ENCODE data around the gene SRGAP2B. TPM values are rescaled to one million over a fixed set of nuclear protein-coding genes. Genes with fewer than 3 reads are reported as not detected.
A peak's percentile ranks its signal among the peaks of the same experiment; 100 is the strongest.
"Not testable (repeated sequence)": the region's sequence is repeated elsewhere in the genome, so short reads cannot be mapped to it uniquely, and the experiment has no call there.

The SRGAP2B gene
- total and polyA plus RNA-seq, 5 donors: 5.9 to 22.3 (median 19.5) TPM

GRCh38 chr1:144913977-144914734, 181.0 kb downstream of the SRGAP2B start:
- DNase-seq; H3K4me3 ChIP-seq (ENCODE audit: low read length); intact Hi-C loops (cut with DNase I); H3K27me3 ChIP-seq (ENCODE audit: control insufficient read depth, insufficient read depth); H3K4me1 ChIP-seq (ENCODE audit: control insufficient read depth, insufficient read depth, low read length); H3K27ac ChIP-seq (ENCODE audit: low read length); H3K9me3 ChIP-seq (ENCODE audit: control insufficient read depth, low read length): not testable (repeated sequence)
- peak in 1 of 2 donors; percentile 28 for ATAC-seq
- 75% methylated on average over 2 of the region's 12 CpGs for WGBS

GRCh38 chr1:144913458-144913857, 181.7 kb downstream of the SRGAP2B start:
- H3K4me3 ChIP-seq (ENCODE audit: low read length); ATAC-seq; intact Hi-C loops (cut with DNase I); H3K27ac ChIP-seq (ENCODE audit: low read length); H3K4me1 ChIP-seq (ENCODE audit: control insufficient read depth, insufficient read depth, low read length); DNase-seq; H3K9me3 ChIP-seq (ENCODE audit: control insufficient read depth, low read length); H3K27me3 ChIP-seq (ENCODE audit: control insufficient read depth, insufficient read depth): not testable (repeated sequence)
- WGBS: no CpG with 5 or more reads among the region's 3 CpGs

- H3K9me3 ChIP-seq (ENCODE audit: control insufficient read depth, low read length); H3K27ac ChIP-seq (ENCODE audit: low read length); H3K27me3 ChIP-seq (ENCODE audit: control insufficient read depth, insufficient read depth); H3K4me3 ChIP-seq (ENCODE audit: low read length); intact Hi-C loops (cut with DNase I); H3K4me1 ChIP-seq (ENCODE audit: control insufficient read depth, insufficient read depth, low read length); DNase-seq: not testable (repeated sequence)
- peak; percentile 22 to 41 for ATAC-seq
- WGBS: no CpG with 5 or more reads among the region's 5 CpGs
These were observed 184.4 kb downstream of the SRGAP2B start for GRCh38 chr1:144910729-144911128.

GRCh38 chr1:144900841-144901240, 194.3 kb downstream of the SRGAP2B start:
- H3K4me3 ChIP-seq (ENCODE audit: low read length); ATAC-seq; intact Hi-C loops (cut with DNase I); DNase-seq; H3K27ac ChIP-seq (ENCODE audit: low read length); H3K4me1 ChIP-seq (ENCODE audit: control insufficient read depth, insufficient read depth, low read length); H3K9me3 ChIP-seq (ENCODE audit: control insufficient read depth, low read length); H3K27me3 ChIP-seq (ENCODE audit: control insufficient read depth, insufficient read depth): not testable (repeated sequence)
- WGBS: no CpG with 5 or more reads among the region's 6 CpGs

- WGBS: no CpG with 5 or more reads among the region's 5 CpGs
These were observed 200.5 kb downstream of the SRGAP2B start for GRCh38 chr1:144894454-144895201.

GRCh38 chr1:144893710-144894438, 201.3 kb downstream of the SRGAP2B start:
- peak; percentile 23 to 71 for ATAC-seq
- WGBS: 22% methylated on average over 3 of the region's 9 CpGs
- H3K4me1 ChIP-seq (ENCODE audit: control insufficient read depth, insufficient read depth, low read length); intact Hi-C loops (cut with DNase I); DNase-seq; H3K27me3 ChIP-seq (ENCODE audit: control insufficient read depth, insufficient read depth); H3K4me3 ChIP-seq (ENCODE audit: low read length); H3K9me3 ChIP-seq (ENCODE audit: control insufficient read depth, low read length); H3K27ac ChIP-seq (ENCODE audit: low read length): not testable (repeated sequence)

More at GRCh38 chr1:144894454-144895201, 200.5 kb downstream of the SRGAP2B start:
- DNase-seq; H3K27me3 ChIP-seq (ENCODE audit: control insufficient read depth, insufficient read depth); H3K4me1 ChIP-seq (ENCODE audit: control insufficient read depth, insufficient read depth, low read length); H3K9me3 ChIP-seq (ENCODE audit: control insufficient read depth, low read length); H3K27ac ChIP-seq (ENCODE audit: low read length); H3K4me3 ChIP-seq (ENCODE audit: low read length); intact Hi-C loops (cut with DNase I): not testable (repeated sequence)
- peak; percentile 94 to 96 for ATAC-seq

GRCh38 chr1:144893062-144893461, 202.1 kb downstream of the SRGAP2B start:
- H3K27ac ChIP-seq (ENCODE audit: low read length); intact Hi-C loops (cut with DNase I); H3K27me3 ChIP-seq (ENCODE audit: control insufficient read depth, insufficient read depth); DNase-seq; H3K9me3 ChIP-seq (ENCODE audit: control insufficient read depth, low read length); H3K4me1 ChIP-seq (ENCODE audit: control insufficient read depth, insufficient read depth, low read length); H3K4me3 ChIP-seq (ENCODE audit: low read length): not testable (repeated sequence)
- peak; percentile 11 to 48 for ATAC-seq
- WGBS: no CpG with 5 or more reads among the region's 7 CpGs

GRCh38 chr1:144889450-144890115, 205.5 kb downstream of the SRGAP2B start:
- ATAC-seq; intact Hi-C loops (cut with DNase I); H3K4me3 ChIP-seq (ENCODE audit: low read length); H3K27ac ChIP-seq (ENCODE audit: low read length); H3K9me3 ChIP-seq (ENCODE audit: control insufficient read depth, low read length); H3K27me3 ChIP-seq (ENCODE audit: control insufficient read depth, insufficient read depth); H3K4me1 ChIP-seq (ENCODE audit: control insufficient read depth, insufficient read depth, low read length); DNase-seq: not testable (repeated sequence)
- no CpG with 5 or more reads among the region's 3 CpGs for WGBS

- intact Hi-C loops (cut with DNase I); H3K4me1 ChIP-seq (ENCODE audit: control insufficient read depth, insufficient read depth, low read length); ATAC-seq; H3K27me3 ChIP-seq (ENCODE audit: control insufficient read depth, insufficient read depth); H3K9me3 ChIP-seq (ENCODE audit: control insufficient read depth, low read length); H3K27ac ChIP-seq (ENCODE audit: low read length): not testable (repeated sequence)
- 1% methylated on average over 45 of the region's 47 CpGs for WGBS
- peak; percentile 25 to 71 (median 60) for DNase-seq
- peak overlapping the region; percentile 81 for H3K4me3 ChIP-seq (ENCODE audit: low read length)
These were observed 212.1 kb downstream of the SRGAP2B start for GRCh38 chr1:144883022-144883421.

GRCh38 chr1:144882343-144882742, 212.8 kb downstream of the SRGAP2B start:
- WGBS: 1% methylated on average over 15 of the region's 42 CpGs
- ATAC-seq; intact Hi-C loops (cut with DNase I); H3K9me3 ChIP-seq (ENCODE audit: control insufficient read depth, low read length); H3K27ac ChIP-seq (ENCODE audit: low read length); H3K4me1 ChIP-seq (ENCODE audit: control insufficient read depth, insufficient read depth, low read length); H3K4me3 ChIP-seq (ENCODE audit: low read length); DNase-seq; H3K27me3 ChIP-seq (ENCODE audit: control insufficient read depth, insufficient read depth): not testable (repeated sequence)

Measured in right cardiac atrium (tissue), 5 donors.